ENCODE data around the gene SNAP47.
"Not testable (repeated sequence)": the region's sequence is repeated elsewhere in the genome, so short reads cannot be mapped to it uniquely, and the experiment has no call there.

SNAP47 gene

DNA sequence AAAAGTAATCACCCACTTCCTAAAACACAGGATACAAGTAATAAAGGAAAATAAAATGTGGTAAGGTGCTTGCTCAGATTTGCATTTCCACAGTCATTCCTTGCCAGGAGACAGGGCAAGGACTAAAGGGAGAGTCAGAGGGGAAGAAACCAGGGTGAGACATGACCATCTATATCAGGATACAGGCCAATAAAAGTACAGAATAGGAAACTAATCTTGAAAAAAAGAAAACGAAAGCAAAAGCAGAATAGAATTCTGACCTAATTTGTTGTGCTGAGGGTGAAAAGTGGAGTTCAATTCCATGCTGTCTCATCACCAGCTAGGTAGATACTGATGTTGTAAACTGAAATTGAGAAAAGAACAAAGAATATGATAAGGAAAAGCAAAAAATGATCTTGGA is 27.4 kb upstream of the SNAP47 start:
- Histone ChIP-seq H3K4me1 (ENCODE audit: low read length) (no peaks in the 10 kb centered on the region), H3K79me2 (ENCODE audit: low read length) (no peaks in the 10 kb centered on the region), H3K9me3 (replicated peaks; ENCODE audit: insufficient read depth, low read length) (no peaks in the 10 kb centered on the region), H3K9ac (ENCODE audit: low read length) (no peak overlapping the region), H3K4me3 (ENCODE audit: low read length) (peak overlapping the region; percentile 2; the same call in 1 of the 2 replicates), H3F3A (ENCODE audit: insufficient read depth, low read length) (no peaks in the 10 kb centered on the region), H4K20me1 (ENCODE audit: insufficient read depth, low read length) (no peaks in the 10 kb centered on the region), H3K4me2 (ENCODE audit: low read depth, low read length) (peak overlapping the region; percentile 23; the same call in 1 of the 2 replicates), H3K36me3 (replicated peaks; ENCODE audit: insufficient read depth, low read length) (no peaks in the 10 kb centered on the region), H3K27ac (ENCODE audit: low read length) (no peak overlapping the region), H3K27me3 (replicated peaks; ENCODE audit: insufficient read depth, low read length) (no peaks in the 10 kb centered on the region), H2AFZ (ENCODE audit: low read length) (peak overlapping the region; percentile 26), H3K9me2 (replicated peaks; ENCODE audit: insufficient read depth, low read length) (no peaks in the 10 kb centered on the region)
- TF ChIP-seq EZH2phosphoT487 (IDR thresholded peaks at IDR 0.05; ENCODE audit: low read length) (no peak), EZH2 (optimal IDR thresholded peaks at IDR 0.05; ENCODE audit: low read depth, low read length) (no peak)
- TF ChIP-seq, protein P1, sequence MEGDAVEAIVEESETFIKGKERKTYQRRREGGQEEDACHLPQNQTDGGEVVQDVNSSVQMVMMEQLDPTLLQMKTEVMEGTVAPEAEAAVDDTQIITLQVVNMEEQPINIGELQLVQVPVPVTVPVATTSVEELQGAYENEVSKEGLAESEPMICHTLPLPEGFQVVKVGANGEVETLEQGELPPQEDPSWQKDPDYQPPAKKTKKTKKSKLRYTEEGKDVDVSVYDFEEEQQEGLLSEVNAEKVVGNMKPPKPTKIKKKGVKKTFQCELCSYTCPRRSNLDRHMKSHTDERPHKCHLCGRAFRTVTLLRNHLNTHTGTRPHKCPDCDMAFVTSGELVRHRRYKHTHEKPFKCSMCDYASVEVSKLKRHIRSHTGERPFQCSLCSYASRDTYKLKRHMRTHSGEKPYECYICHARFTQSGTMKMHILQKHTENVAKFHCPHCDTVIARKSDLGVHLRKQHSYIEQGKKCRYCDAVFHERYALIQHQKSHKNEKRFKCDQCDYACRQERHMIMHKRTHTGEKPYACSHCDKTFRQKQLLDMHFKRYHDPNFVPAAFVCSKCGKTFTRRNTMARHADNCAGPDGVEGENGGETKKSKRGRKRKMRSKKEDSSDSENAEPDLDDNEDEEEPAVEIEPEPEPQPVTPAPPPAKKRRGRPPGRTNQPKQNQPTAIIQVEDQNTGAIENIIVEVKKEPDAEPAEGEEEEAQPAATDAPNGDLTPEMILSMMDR (IDR thresholded peaks at IDR 0.05; ENCODE audit: low read length) = no peak
- DNase-seq = peak; percentile 34

DNA sequence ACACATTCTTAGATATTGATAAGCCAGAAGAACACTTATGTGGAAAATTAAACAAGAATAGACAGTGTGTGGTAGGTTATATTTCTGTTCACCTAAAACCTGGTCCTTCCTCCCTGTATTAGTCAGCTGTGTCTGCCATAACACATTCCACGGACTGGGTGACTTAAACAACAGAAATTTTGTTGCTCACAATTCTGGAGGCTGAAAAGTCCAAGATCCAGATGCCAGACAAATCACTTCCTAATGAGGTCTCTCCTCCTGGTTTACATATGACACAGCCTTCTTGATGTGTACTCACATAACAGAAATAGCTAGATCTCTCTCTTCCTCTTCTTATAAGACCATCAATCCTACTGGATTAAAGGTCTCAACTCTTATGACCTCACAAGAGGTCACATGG is 25.8 kb upstream of the SNAP47 start:
- Histone ChIP-seq H3K4me1 (ENCODE audit: low read length) (no peaks in the 10 kb centered on the region), H3K4me3 (ENCODE audit: low read length) (no peak overlapping the region), H3K79me2 (ENCODE audit: low read length) (no peaks in the 10 kb centered on the region), H3K36me3 (replicated peaks; ENCODE audit: insufficient read depth, low read length) (no peaks in the 10 kb centered on the region), H3K9me3 (replicated peaks; ENCODE audit: insufficient read depth, low read length) (no peaks in the 10 kb centered on the region), H3K4me2 (ENCODE audit: low read depth, low read length) (no peak overlapping the region), H3F3A (ENCODE audit: insufficient read depth, low read length) (no peaks in the 10 kb centered on the region), H2AFZ (ENCODE audit: low read length) (no peak overlapping the region), H4K20me1 (ENCODE audit: insufficient read depth, low read length) (no peaks in the 10 kb centered on the region), H3K27me3 (replicated peaks; ENCODE audit: insufficient read depth, low read length) (no peaks in the 10 kb centered on the region), H3K9ac (ENCODE audit: low read length) (no peak overlapping the region), H3K9me2 (replicated peaks; ENCODE audit: insufficient read depth, low read length) (no peaks in the 10 kb centered on the region), H3K27ac (ENCODE audit: low read length) (no peak overlapping the region)
- TF ChIP-seq, protein P1 (IDR thresholded peaks at IDR 0.05; ENCODE audit: low read length) = no peak
- no peak for TF ChIP-seq EZH2 (optimal IDR thresholded peaks at IDR 0.05; ENCODE audit: low read depth, low read length)
- TF ChIP-seq EZH2phosphoT487 (IDR thresholded peaks at IDR 0.05; ENCODE audit: low read length) = no peak
- no peak for DNase-seq

DNA sequence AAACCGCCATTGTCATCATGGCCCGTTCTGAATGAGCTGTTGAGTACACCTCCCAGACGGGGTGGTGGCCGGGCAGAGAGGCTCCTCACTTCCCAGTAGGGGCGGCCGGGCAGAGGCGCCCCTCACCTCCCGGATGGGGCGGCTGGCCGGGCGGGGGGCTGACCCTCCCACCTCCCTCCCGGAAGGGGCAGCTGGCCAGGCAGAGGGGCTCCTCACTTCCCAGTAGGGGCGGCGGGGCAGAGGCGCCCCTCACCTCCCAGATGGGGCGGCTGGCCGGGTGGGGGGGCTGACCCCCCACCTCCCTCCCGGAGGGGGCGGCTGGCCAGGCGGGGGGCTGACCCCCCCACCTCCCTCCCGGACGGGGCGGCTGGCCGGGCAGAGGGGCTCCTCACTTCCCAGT is 24.8 kb upstream of the SNAP47 start:
- not testable (repeated sequence) for H3K79me2 ChIP-seq (ENCODE audit: low read length); H3K4me2 ChIP-seq (ENCODE audit: low read depth, low read length); H3K4me1 ChIP-seq (ENCODE audit: low read length); H3K9me2 ChIP-seq (replicated peaks; ENCODE audit: insufficient read depth, low read length); H3K27me3 ChIP-seq (replicated peaks; ENCODE audit: insufficient read depth, low read length); H2AFZ ChIP-seq (ENCODE audit: low read length); H3F3A ChIP-seq (ENCODE audit: insufficient read depth, low read length); H4K20me1 ChIP-seq (ENCODE audit: insufficient read depth, low read length); DNase-seq; H3K9ac ChIP-seq (ENCODE audit: low read length); H3K36me3 ChIP-seq (replicated peaks; ENCODE audit: insufficient read depth, low read length); H3K4me3 ChIP-seq (ENCODE audit: low read length); H3K9me3 ChIP-seq (replicated peaks; ENCODE audit: insufficient read depth, low read length); H3K27ac ChIP-seq (ENCODE audit: low read length)

DNA sequence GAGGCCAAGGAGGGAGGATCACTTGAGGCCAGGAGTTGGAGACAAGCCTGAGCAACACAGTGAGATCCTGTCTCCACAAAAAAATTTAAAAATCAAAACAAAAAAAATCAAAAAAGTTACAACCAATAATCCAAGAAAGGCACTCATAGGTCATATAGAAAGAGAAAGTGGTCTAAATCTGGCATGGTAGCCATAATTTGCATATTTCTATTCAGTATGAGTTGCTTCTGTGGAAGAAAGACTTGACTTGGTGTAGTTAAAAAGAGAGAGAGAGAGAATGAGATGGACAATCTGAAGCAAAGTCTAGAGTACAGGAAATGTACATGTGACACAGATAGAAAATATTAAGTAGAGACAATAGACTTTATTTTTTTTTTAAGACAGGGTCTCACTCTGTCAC is 22.6 kb upstream of the SNAP47 start:
- Histone ChIP-seq H3K9me3 (replicated peaks; ENCODE audit: insufficient read depth, low read length) (no peaks in the 10 kb centered on the region), H3K27ac (ENCODE audit: low read length) (no peak overlapping the region), H4K20me1 (ENCODE audit: insufficient read depth, low read length) (no peaks in the 10 kb centered on the region), H3K27me3 (replicated peaks; ENCODE audit: insufficient read depth, low read length) (no peaks in the 10 kb centered on the region), H3K4me2 (ENCODE audit: low read depth, low read length) (no peak overlapping the region), H3K4me1 (ENCODE audit: low read length) (no peaks in the 10 kb centered on the region), H3K9me2 (replicated peaks; ENCODE audit: insufficient read depth, low read length) (no peaks in the 10 kb centered on the region), H3K79me2 (ENCODE audit: low read length) (no peaks in the 10 kb centered on the region), H3K9ac (ENCODE audit: low read length) (no peak overlapping the region), H2AFZ (ENCODE audit: low read length) (no peak overlapping the region), H3K36me3 (replicated peaks; ENCODE audit: insufficient read depth, low read length) (no peaks in the 10 kb centered on the region), H3F3A (ENCODE audit: insufficient read depth, low read length) (no peaks in the 10 kb centered on the region), H3K4me3 (ENCODE audit: low read length) (no peak overlapping the region)
- TF ChIP-seq EZH2phosphoT487 (IDR thresholded peaks at IDR 0.05; ENCODE audit: low read length) (no peak), EZH2 (optimal IDR thresholded peaks at IDR 0.05; ENCODE audit: low read depth, low read length) (no peak)
- TF ChIP-seq, protein P1 (IDR thresholded peaks at IDR 0.05; ENCODE audit: low read length) = no peak
- DNase-seq = no peak

All from MM.1S (cell line).